T-helper 9 cell (primary cell): ENCODE measurements around the gene HACD2.
"Not testable (repeated sequence)": the region's sequence is repeated elsewhere in the genome, so short reads cannot be mapped to it uniquely, and the experiment has no call there.

Experiments
- DNase-seq: peaks from one replicate; pipeline ENCODE4 v3.0.0-alpha.2; 2020
- total RNA-seq, 2 donors: gene quantifications; one replicate each; lab custom pipeline; 2026; lab: John Stamatoyannopoulos, UW

Gene HACD2, protein sequence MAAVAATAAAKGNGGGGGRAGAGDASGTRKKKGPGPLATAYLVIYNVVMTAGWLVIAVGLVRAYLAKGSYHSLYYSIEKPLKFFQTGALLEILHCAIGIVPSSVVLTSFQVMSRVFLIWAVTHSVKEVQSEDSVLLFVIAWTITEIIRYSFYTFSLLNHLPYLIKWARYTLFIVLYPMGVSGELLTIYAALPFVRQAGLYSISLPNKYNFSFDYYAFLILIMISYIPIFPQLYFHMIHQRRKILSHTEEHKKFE
- 43.4 to 51.5 reads per million in 2 donors for total RNA-seq

GRCh38 chr3:123584988-123585937 is at the start of gene HACD2:
Gene HACD2 (minus strand): TSS chr3:123585053. CDS start chr3:123585027, 26 bp downstream.
- DNase-seq = peak; percentile 91

GRCh38 chr3:123634149-123635051 is 49.5 kb upstream of the HACD2 start:
- no peak for DNase-seq

- DNase-seq = no peak
These were observed 48.7 kb upstream of the HACD2 start for GRCh38 chr3:123633530-123633929.

DNA sequence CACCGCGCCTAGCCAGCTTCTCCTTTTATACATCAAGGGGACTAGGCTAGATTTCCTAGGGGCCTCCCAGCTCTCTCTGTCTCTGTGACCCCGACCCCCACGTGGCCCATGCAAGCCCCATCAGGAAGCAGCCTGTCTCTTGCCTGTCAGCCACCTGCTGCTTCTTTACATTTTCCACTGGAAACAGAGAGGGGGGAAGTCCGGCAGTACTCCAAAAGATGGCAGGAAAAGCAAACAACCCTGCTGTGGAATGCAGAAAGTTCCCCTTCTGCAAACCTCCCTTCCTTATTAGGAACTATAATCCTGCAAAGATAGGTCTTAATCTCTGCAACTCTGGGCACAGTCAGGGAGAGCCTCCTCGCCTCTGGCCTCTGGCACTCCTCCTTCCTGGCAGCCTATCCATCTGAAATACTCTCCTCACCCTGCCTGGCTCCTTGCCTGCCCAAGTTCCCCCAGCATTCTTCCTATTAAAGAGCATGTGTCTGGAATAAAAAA is 47.4 kb upstream of the HACD2 start:
- no peak for DNase-seq

DNA sequence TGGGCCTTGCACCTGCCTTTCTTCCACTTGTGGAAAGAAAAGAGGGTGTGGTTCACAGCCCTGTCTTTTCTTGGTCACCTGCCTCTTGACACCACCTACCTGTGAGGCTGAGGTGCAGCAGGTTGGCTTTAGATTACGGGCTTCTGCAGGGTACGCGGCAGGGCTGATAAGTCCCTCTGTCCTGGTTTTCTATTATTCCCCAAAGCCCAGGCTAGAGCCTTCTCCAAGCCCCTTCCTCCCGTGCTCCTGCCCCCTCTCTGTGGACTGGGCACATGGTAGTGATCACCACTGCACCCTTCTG is 44.8 kb upstream of the HACD2 start:
- no peak for DNase-seq

DNA sequence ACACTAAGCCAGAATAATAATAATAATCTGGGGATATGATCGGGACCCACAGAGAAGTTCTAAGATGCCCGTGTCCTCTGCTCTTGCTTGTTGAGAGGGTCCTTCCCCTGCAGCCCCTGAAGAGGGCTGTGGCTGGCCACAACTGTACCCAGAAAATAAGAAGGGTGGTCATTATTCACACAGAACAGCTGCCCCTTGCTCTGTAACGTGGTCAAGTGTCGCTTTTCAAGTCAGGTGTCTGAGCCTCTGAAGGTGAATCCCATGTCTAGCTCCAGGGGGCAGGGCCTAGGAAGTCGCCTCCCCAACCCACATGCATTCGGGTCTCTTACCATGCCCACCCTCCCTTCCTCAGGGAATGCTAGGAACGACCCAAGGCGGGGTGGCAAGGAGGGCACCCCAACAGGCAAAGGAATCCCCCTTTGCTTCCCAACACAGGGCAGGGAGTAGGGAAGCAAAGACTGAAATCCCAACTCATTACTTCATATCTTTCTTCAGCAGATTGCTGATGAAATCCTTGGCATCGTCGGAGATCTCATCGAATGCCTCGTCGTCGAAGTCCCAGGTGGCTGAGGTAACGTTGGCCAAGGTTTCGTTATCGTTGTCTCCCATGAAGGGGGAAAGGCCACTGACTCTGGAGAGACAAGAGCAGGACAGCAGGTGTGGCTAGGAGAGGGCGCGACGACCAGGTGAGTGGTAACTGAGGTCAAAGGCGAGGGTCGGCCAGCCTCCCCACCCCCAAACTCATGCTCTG is 44.3 kb upstream of the HACD2 start:
- DNase-seq = no peak

DNA sequence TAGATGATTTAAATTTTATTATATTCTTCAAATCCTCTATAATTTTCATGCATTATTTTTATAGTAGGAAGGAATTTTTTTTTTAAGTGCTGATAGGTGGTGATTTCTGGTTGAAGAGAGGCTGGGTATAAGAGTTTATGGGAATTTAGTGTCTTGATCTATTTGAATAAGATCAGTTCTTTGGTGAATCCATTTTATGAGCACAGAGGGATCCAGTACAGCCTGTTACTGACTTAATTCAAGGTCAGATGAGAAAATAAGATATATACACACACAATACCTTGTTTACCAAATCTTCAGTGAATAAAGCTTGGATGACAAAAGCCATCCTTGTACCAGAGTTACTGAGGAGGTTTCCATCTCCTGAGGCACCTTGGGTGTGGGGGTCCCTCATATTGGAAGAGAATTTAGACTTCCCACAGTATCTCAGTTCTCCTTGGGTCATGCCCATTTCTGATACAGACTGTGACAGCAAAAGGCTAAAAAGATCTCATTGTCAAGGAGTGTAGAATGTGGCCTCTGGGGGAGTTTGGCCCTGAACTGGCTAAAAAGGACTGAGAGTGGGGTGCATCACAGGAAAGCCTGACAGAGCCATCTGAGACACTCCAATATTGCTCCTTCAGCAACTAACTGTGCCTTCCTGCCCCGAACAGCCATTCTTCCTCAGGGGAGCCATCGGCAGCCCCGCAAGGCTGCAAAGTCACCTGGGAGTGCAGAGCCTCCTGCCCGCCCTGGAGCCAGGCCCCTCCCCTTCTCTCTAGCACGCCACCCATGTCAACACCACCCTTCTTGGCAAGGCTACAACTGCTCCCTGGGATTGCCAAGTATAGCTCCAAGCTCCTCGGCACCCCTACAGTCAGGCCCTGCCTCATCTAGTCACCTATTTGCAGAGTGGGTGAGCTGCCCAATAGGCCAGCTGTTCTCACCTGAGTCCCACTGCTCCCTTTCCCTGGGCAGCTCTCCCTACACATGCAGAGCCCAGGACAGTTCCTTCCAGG is 43.1 kb upstream of the HACD2 start:
- DNase-seq = no peak

- no peak for DNase-seq
These were observed 42.0 kb upstream of the HACD2 start for GRCh38 chr3:123626881-123627280.

DNA sequence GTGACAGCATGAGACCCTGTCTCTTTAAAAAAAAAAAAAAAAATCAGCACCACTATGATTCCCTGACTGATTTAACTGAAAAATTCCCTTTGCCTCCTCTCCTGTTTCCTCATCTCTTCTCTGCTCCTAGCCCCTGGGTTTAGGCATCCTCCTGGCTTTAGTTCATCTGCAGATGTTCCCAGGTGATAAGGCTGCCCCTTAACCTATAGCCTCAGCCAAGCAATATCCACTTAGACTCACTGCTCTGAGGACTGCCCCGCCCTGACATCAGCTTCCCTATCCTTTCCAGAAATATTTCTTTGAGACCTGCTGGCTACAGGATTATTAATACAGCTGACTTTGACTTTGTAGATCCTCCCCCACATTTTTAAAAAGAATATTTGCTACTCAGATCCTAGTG is 39.4 kb upstream of the HACD2 start:
- DNase-seq = no peak

GRCh38 chr3:123623346-123623880 is 38.6 kb upstream of the HACD2 start:
- DNase-seq = no peak

- no peak for DNase-seq
These were observed 37.9 kb upstream of the HACD2 start for GRCh38 chr3:123622766-123623165.

GRCh38 chr3:123621850-123622189 is 37.0 kb upstream of the HACD2 start:
- DNase-seq = no peak

GRCh38 chr3:123621186-123621849 is 36.5 kb upstream of the HACD2 start:
- DNase-seq = no peak

GRCh38 chr3:123620343-123620742 is 35.5 kb upstream of the HACD2 start:
- DNase-seq = no peak

- DNase-seq = no peak
These were observed 34.1 kb upstream of the HACD2 start for GRCh38 chr3:123618768-123619484.

GRCh38 chr3:123618076-123618708 is 33.3 kb upstream of the HACD2 start:
- no peak for DNase-seq

GRCh38 chr3:123616593-123616992 is 31.7 kb upstream of the HACD2 start:
- no peak for DNase-seq

DNA sequence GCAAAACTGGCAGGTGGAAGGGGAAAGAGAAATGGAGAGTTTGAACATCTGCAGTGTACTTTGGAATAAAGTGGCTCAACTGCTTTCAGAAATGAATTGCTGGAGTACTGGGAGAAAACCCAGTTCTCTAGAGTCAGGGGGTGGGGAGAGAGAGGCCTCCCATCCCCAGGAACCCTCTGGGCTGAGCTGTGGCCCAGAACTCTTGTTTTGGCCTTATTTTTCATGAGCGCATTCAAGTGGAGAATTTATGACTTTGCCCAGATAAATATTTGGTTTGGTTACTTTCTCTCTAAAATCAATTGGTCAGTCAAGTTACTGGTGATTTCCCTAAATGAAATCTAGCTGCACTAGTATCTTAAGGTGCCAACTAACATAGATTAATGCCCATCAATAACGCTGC is 28.7 kb upstream of the HACD2 start:
- DNase-seq = no peak

DNA sequence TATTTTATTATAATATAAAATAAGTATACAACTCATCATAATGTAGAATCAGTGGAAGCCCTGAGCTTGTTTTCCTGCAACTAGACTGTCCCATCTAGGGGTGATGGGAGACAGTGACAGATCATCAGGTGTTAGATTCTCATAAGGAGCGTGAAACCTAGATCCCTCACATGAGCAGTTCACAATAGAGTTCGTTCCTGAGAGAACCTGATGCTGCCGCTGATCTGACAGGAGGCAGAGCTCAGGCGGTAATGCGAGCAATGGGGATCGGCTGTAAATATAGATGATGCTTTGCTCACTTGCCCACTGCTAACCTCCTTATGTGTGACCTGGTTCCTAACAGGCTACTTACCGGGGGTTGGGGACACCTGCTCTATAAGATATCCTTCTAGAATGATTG is 26.8 kb upstream of the HACD2 start:
- not testable (repeated sequence) for DNase-seq
